ENCODE data around the gene DLG2.

- no peak for TF ChIP-seq USF2 (IDR thresholded peaks at IDR 0.05; ENCODE audit: low read depth, low read length)
- no peak for TF ChIP-seq CHD1 (IDR thresholded peaks at IDR 0.05; ENCODE audit: low read depth, low read length)
- no peak for TF ChIP-seq CTCF (conservative IDR thresholded peaks at IDR 0.05; ENCODE audit: low read depth, low read length)
- TF ChIP-seq POLR2A (IDR thresholded peaks at IDR 0.05; ENCODE audit: low read depth, low read length): no peak
- TF ChIP-seq RFX5 (IDR thresholded peaks at IDR 0.05; ENCODE audit: low read depth, low read length): no peak
- no peak for TF ChIP-seq MAFK (IDR thresholded peaks at IDR 0.05; ENCODE audit: low read depth, low read length)
- TF ChIP-seq CEBPB (IDR thresholded peaks at IDR 0.05; ENCODE audit: low read depth, low read length): no peak
Measured at GRCh38 chr11:83881428-83881827, 1745.7 kb downstream of the DLG2 start.

All from IMR-90 (cell line).